Peyer's patch (tissue), 4 donors: Measurements from ENCODE around the gene CNOT1.

ENCODE experiments used
- POLR2A ChIP-seq, 2 donors: fragments of 450-650 bp; IDR thresholded peaks; one replicate each; pipeline ENCODE4 v1.5.1; 2017; ENCODE audit warnings: antibody characterized with exemption in 2 of 2, mild to moderate bottlenecking in 2 of 2, moderate library complexity in 2 of 2
- TF ChIP-seq, protein P1 (sequence below), 6 experiments: fragments of 450-650 bp in 4 of 6; fragments of 200-600 bp in 2 of 6; sonication (generic) in 1 of 6; IDR thresholded peaks; one replicate each; pipeline ENCODE4 v1.5.1; 2017 to 2019; ENCODE audit warnings: antibody characterized with exemption in 6 of 6, mild to moderate bottlenecking in 3 of 6, moderate library complexity in 1 of 6

DNA sequence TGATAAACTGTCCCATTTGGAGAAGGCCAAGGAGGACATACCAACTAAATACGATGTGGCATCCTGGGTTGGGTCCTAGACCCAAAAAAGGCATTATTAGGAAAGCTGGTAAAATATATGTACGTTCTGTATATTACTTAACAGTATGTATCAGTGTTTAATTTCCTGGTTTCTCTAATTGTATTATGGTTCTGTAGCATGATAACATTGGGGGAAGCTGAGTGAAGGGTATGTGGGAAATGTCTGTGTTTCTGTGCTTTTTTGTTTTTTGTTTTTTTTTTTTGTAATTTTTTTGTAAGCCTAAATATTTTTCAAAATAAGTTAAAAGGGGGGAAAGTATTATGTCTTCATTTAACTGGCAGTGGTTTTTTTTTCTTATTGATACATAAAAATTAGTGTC, 151.2 kb downstream of the CNOT1 start:
- TF ChIP-seq, protein P1, sequence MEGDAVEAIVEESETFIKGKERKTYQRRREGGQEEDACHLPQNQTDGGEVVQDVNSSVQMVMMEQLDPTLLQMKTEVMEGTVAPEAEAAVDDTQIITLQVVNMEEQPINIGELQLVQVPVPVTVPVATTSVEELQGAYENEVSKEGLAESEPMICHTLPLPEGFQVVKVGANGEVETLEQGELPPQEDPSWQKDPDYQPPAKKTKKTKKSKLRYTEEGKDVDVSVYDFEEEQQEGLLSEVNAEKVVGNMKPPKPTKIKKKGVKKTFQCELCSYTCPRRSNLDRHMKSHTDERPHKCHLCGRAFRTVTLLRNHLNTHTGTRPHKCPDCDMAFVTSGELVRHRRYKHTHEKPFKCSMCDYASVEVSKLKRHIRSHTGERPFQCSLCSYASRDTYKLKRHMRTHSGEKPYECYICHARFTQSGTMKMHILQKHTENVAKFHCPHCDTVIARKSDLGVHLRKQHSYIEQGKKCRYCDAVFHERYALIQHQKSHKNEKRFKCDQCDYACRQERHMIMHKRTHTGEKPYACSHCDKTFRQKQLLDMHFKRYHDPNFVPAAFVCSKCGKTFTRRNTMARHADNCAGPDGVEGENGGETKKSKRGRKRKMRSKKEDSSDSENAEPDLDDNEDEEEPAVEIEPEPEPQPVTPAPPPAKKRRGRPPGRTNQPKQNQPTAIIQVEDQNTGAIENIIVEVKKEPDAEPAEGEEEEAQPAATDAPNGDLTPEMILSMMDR (IDR thresholded peaks at IDR 0.05): no peak
- no peak for TF ChIP-seq POLR2A (IDR thresholded peaks at IDR 0.05)
